Thoracic aorta (tissue), 2 donors: ENCODE measurements around the gene USP6NL. TPM values are rescaled to one million over a fixed set of nuclear protein-coding genes. Genes with fewer than 3 reads are reported as not detected.

Experiments used
- ATAC-seq: fragments of 150-250 bp; one replicate; pipeline ENCODE4 v1.8.0; 2017; ENCODE audit warnings: low read depth; ENCODE audit not compliant: insufficient number of reproducible peaks, low FRiP score
- DNase-seq: peaks from one replicate; pipeline ENCODE4 v3.0.0-alpha.2; 2020; ENCODE audit warnings: low spot score
- H3K27ac ChIP-seq, 2 donors: fragments of 200-600 bp; sonication (generic); 1 replicate in 1 of 2; 2 replicates in 1 of 2; pipeline ENCODE4 v1.5.1; 2016; ENCODE audit warnings: mild to moderate bottlenecking in 2 of 2, moderate library complexity in 2 of 2
- H3K27me3 ChIP-seq: fragments of 200-600 bp; sonication (generic); replicated peaks from 2 replicates; pipeline ENCODE4 v1.6.0; 2016; ENCODE audit warnings: mild to moderate bottlenecking; ENCODE audit not compliant: insufficient read depth
- H3K36me3 ChIP-seq: fragments of 200-600 bp; sonication (generic); one replicate; pipeline ENCODE4 v1.5.1; 2016
- H3K4me1 ChIP-seq, 2 donors: fragments of 200-600 bp; sonication (generic); 1 replicate in 1 of 2; 2 replicates in 1 of 2; pipeline versions ENCODE4 v1.5.1 to v1.6.0; 2016; ENCODE audit warnings: low read depth in 2 of 2, mild to moderate bottlenecking in 1 of 2; ENCODE audit not compliant: control insufficient read depth in 1 of 2
- H3K4me3 ChIP-seq: fragments of 200-600 bp; sonication (generic); 2 replicates; pipeline ENCODE4 v1.5.1; 2016; ENCODE audit warnings: mild to moderate bottlenecking
- H3K9me3 ChIP-seq: fragments of 200-600 bp; sonication (generic); 2 replicates; pipeline ENCODE4 v1.5.1; 2016
- total RNA-seq, 2 donors: library from RNA; depleted of rRNA; stranded (reverse); fragments of >200 nt; gene quantifications; one replicate each; pipeline versions ENCODE4 v1.1.0 to v1.2.3, GENCODE V29; 2016
- TF ChIP-seq, protein P1 (sequence below): fragments of 200-600 bp; sonication (generic); IDR thresholded peaks from one replicate; pipeline ENCODE4 v1.5.1; 2019; ENCODE audit warnings: antibody characterized with exemption

USP6NL gene
- total RNA-seq, 2 donors from 2014 or later = 9.5 to 15.0 TPM

GRCh38 chr10:11468126-11468742 is 143.2 kb downstream of the USP6NL start:
- Histone ChIP-seq H3K27me3 (no peaks in the 10 kb centered on the region), H3K27ac (no peak overlapping the region), H3K9me3 (no peaks in the 10 kb centered on the region), H3K4me1 (peaks cover 0 to 12% of the 10 kb centered on the region in 2 donors), H3K4me3 (no peak overlapping the region), H3K36me3 (peaks cover 3% of the 10 kb centered on the region)
- DNase-seq (no peak), ATAC-seq (no peak)
- TF ChIP-seq, protein P1, sequence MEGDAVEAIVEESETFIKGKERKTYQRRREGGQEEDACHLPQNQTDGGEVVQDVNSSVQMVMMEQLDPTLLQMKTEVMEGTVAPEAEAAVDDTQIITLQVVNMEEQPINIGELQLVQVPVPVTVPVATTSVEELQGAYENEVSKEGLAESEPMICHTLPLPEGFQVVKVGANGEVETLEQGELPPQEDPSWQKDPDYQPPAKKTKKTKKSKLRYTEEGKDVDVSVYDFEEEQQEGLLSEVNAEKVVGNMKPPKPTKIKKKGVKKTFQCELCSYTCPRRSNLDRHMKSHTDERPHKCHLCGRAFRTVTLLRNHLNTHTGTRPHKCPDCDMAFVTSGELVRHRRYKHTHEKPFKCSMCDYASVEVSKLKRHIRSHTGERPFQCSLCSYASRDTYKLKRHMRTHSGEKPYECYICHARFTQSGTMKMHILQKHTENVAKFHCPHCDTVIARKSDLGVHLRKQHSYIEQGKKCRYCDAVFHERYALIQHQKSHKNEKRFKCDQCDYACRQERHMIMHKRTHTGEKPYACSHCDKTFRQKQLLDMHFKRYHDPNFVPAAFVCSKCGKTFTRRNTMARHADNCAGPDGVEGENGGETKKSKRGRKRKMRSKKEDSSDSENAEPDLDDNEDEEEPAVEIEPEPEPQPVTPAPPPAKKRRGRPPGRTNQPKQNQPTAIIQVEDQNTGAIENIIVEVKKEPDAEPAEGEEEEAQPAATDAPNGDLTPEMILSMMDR = no peak

DNA sequence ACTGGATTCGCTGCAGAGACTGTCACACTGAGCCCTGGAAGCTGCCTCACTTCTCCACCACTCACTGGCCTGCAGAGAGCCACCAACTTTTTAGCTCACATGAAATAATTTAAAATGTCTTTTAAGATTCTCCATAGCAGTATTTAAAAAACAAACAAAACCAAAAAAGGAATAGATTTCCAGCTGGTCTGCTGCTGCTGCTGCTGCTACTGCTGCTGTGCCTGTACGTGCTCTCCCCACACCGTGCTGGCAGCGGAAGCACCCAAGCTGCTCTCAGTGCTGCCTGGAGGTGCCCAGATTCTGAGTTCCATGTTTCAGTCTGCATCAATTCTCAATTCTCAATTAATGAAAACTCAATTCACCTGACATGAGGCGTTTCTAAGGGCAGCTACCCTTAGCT is 146.0 kb downstream of the USP6NL start:
- DNase-seq (no peak), ATAC-seq (no peak)
- no peak overlapping the region for H3K27ac ChIP-seq
- peaks cover 10% of the 10 kb centered on the region for H3K36me3 ChIP-seq
- H3K4me1 ChIP-seq = peaks cover 0 to 12% of the 10 kb centered on the region in 2 donors
- TF ChIP-seq, protein P1 = no peak
- no peaks in the 10 kb centered on the region for H3K27me3 ChIP-seq
- H3K9me3 ChIP-seq = no peaks in the 10 kb centered on the region
- H3K4me3 ChIP-seq = no peak overlapping the region

DNA sequence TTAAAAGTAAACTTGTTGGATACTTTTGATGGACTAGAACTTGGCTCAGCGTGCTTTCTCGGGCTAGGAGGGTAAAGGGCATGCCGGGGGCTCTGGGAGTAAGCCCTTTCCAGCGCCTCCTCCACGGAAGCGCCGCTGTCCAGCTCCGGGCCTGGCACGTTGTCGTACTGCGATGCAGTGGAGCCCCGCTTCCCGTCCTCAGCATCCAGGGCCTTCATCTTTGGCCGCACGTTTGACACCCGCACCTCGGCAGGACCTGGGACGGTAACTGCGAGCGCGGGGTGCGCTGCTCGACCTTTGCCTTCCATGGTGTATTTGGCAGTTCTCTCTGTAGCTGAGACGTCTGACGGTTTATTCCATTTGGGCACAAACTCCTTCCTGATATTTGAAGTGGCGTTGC is 148.3 kb downstream of the USP6NL start:
- ATAC-seq = no peak
- DNase-seq = no peak
- Histone ChIP-seq H3K27ac (no peak overlapping the region), H3K4me3 (no peak overlapping the region), H3K36me3 (peaks cover 10% of the 10 kb centered on the region), H3K27me3 (no peaks in the 10 kb centered on the region), H3K4me1 (peaks cover 0 to 6% of the 10 kb centered on the region in 2 donors), H3K9me3 (no peaks in the 10 kb centered on the region)
- TF ChIP-seq, protein P1 = no peak

DNA sequence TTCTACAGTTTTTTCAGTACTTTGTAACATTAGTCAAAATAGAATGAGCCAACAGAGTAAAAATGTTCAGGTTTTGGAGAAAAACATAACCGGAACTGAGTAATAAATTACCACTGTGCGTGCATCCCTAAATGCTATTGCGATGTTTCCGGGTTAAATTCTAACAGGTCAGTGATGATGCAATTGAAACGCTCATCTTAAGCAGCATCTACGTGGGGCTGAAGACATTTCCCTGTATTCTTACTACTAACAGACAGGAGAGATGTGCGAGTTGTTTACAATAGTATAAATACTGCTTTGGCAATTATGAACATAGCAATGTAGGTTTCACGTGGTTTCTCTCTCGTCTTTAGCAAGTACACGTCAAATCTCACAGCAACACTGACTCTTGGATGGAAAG is 149.4 kb downstream of the USP6NL start:
- DNase-seq (no peak), ATAC-seq (no peak)

DNA sequence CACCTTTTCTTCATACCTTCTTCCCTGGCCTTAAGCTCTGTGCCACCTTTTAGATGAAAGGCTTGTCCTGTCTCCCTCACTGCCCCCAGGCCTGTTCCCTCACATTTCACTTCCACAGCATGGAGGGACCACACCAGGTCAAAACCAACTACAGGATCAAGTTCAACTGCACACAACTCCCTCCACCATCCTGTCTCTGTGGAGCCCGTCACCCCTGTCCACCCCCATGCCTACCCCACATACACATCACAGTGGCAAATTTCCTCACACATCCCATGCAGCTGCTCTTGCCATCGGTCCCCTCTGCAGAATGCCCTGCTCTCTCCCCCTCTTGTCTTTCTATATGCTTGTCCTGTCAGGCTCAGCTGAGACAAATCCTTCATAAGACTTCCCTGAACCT is 154.1 kb downstream of the USP6NL start:
- no peak for DNase-seq
- no peak for ATAC-seq
- Histone ChIP-seq H3K4me3 (no peak overlapping the region), H3K9me3 (no peaks in the 10 kb centered on the region), H3K4me1 (no peaks in the 10 kb centered on the region), H3K36me3 (no peaks in the 10 kb centered on the region), H3K27me3 (no peaks in the 10 kb centered on the region), H3K27ac (no peak overlapping the region)
- TF ChIP-seq, protein P1 = no peak

More for the DNA sequence above, 149.4 kb downstream of the USP6NL start:
- Histone ChIP-seq H3K4me3 (no peak overlapping the region), H3K27ac (no peak overlapping the region), H3K9me3 (no peaks in the 10 kb centered on the region), H3K4me1 (no peaks in the 10 kb centered on the region), H3K36me3 (peaks cover 10% of the 10 kb centered on the region), H3K27me3 (no peaks in the 10 kb centered on the region)
- TF ChIP-seq, protein P1 = no peak
